ENCODE measurements around the gene ABCB8.

Gene ABCB8

DNA sequence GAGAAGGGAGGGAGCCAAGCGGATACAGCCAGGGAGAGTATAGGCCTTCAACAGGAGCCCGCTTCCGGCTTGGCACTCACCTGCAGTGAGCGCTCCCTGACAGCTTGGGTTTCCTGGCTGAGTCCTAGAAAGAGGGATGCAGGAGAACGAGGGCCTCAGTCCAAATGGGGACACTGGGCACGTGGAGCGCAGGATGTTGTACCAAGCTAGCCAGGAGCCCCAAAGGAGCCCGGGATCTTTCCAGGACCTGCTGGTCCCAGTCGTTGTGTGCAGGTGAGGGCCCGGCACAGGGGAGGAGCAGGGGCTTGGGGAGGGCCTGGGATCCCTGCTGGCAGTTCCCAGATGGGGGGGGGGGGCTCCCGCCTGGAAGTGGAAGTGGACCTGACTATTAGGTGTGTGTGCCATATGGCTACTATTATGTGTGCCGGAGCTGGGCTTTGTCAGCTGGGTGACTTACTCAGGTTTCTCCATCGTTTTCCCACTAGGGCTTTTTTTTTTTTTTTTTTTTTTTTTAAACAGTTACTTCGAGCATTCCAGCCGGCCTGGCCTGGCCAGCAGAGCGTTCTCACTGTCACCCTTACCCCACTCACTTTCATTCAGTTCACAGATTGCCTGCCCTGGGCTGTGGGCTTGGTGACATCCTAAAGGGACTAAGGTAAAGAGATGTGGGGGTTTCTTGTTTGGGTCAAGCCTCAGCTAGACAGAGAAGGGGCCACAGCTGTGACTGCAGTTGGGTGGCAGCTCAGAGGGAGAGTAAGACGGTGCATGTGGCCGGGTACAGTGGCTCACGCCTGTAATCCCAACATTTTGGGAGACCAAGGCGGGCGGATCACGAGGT lies 61.9 kb downstream of the ABCB8 start:
- no peak for DNase-seq (ENCODE audit: low spot score)
- ChIA-PET POLR2A (ENCODE audit: low non-redundant PET) (no interaction called here), CTCF (interaction anchor here (0.6 to 3.7 kb wide), 7 partner anchors 18 to 181 kb away, joined by 3 to 17 read pairs (median 3); no protein-coding TSS in a partner anchor)
- peak overlapping the region; percentile 90 for H3K27ac ChIP-seq
- TF ChIP-seq, protein P1, sequence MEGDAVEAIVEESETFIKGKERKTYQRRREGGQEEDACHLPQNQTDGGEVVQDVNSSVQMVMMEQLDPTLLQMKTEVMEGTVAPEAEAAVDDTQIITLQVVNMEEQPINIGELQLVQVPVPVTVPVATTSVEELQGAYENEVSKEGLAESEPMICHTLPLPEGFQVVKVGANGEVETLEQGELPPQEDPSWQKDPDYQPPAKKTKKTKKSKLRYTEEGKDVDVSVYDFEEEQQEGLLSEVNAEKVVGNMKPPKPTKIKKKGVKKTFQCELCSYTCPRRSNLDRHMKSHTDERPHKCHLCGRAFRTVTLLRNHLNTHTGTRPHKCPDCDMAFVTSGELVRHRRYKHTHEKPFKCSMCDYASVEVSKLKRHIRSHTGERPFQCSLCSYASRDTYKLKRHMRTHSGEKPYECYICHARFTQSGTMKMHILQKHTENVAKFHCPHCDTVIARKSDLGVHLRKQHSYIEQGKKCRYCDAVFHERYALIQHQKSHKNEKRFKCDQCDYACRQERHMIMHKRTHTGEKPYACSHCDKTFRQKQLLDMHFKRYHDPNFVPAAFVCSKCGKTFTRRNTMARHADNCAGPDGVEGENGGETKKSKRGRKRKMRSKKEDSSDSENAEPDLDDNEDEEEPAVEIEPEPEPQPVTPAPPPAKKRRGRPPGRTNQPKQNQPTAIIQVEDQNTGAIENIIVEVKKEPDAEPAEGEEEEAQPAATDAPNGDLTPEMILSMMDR (conservative IDR thresholded peaks at IDR 0.05; ENCODE audit: low read depth) = no peak

DNA sequence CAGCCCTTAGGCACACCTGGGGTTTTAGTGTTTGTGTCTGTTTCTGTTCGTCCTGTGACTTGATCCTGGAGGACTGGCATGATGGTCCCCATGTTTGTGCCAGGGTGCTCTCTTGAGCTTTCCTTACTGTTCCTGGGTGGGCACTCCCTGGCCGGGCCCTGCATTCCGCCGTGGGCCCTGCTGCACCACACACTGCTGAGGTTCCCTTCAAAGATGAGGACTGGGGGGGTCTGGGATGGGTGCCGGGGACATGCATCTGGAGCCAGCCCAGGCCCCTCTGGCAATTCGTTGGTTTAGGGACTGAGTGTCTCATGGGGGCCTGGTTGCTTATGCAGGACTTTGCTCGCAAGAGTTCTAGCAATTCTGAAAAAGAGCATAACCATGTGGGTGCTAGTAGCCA lies 62.8 kb downstream of the ABCB8 start:
- CTCF ChIA-PET = interaction anchor here (1.0 kb wide), 1 partner anchor 82 kb away, joined by 3 read pairs; no protein-coding TSS in a partner anchor
- POLR2A ChIA-PET (ENCODE audit: low non-redundant PET) = no interaction called here
- DNase-seq (ENCODE audit: low spot score) = no peak
- peak overlapping the region; percentile 90; the same call in 1 of the 2 replicates for H3K27ac ChIP-seq
- TF ChIP-seq, protein P1 (conservative IDR thresholded peaks at IDR 0.05; ENCODE audit: low read depth) = no peak

DNA sequence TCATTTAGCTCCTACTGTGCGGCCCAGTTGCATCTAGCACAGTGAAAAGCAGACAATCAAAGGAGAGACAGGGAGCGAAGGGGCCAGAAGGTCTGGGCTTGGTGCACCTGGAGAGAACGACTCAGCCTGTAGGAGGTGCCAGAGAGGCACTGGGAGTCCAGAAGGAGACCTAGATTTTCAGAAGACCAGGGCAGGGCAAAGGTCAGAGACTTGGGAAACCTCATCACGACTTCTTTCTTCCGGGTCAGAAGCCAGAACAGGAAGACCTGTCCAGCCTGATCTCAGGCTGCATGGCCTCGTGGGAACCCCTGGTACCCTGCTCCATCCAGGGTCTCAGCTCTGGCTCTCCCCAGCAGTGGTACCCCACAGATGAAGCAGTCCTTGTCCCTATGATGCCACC lies 63.2 kb downstream of the ABCB8 start:
- H3K27ac ChIP-seq = peak overlapping the region; percentile 90; the same call in 1 of the 2 replicates
- ChIA-PET POLR2A (ENCODE audit: low non-redundant PET) (no interaction called here), CTCF (no interaction called here)
- TF ChIP-seq, protein P1 (conservative IDR thresholded peaks at IDR 0.05; ENCODE audit: low read depth) = peak; percentile 47
- DNase-seq (ENCODE audit: low spot score) = no peak

DNA sequence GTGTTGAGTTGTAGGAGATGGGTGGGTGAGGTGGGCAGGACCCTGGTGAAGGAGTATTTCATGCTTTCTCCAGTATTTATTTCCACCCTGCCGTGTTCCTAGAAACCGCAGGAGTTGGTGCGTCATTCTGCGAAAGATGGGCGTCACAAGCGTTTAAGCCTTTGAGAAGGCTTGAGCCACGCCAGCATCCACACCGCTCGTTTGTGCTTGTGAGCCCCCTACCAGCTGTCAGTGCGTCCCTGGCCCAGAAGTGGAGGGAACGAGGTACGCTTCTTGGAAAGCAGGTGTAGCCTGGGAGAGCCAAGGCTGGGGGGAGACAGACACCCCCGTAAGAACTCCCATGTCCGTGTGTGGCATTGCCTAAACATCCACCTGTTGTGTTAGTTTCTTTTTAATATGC lies 63.7 kb downstream of the ABCB8 start:
- POLR2A ChIA-PET (ENCODE audit: low non-redundant PET) = no interaction called here

DNA sequence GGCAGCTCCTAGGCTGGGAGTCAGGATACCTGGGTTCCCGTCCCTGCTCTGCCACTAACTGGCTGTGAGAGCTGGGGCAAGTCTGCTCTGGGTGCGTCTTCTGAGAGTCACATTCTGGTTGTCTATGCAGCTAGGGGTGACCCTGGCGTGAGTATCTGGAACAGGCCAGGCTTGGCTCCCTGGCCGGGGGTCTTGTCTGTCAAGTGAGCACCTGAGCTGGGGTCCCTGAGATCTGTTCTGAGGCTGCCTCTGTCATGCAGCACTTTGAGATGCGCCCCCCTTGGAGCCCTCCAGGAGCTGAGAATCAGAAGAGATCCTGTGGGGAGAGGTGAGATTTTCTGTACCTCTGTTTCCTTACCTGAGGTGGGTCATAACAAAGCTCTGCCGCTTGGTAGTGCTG lies 65.5 kb downstream of the ABCB8 start:
- H3K27ac ChIP-seq = no peak overlapping the region
- ChIA-PET CTCF (no interaction called here), POLR2A (ENCODE audit: low non-redundant PET) (no interaction called here)
- DNase-seq (ENCODE audit: low spot score) = no peak
- TF ChIP-seq, protein P1 (conservative IDR thresholded peaks at IDR 0.05; ENCODE audit: low read depth) = no peak

More for the DNA sequence above, 63.7 kb downstream of the ABCB8 start:
- CTCF ChIA-PET = no interaction called here
- DNase-seq (ENCODE audit: low spot score) = no peak
- TF ChIP-seq, protein P1 (conservative IDR thresholded peaks at IDR 0.05; ENCODE audit: low read depth) = no peak
- H3K27ac ChIP-seq = peak overlapping the region; percentile 22

DNA sequence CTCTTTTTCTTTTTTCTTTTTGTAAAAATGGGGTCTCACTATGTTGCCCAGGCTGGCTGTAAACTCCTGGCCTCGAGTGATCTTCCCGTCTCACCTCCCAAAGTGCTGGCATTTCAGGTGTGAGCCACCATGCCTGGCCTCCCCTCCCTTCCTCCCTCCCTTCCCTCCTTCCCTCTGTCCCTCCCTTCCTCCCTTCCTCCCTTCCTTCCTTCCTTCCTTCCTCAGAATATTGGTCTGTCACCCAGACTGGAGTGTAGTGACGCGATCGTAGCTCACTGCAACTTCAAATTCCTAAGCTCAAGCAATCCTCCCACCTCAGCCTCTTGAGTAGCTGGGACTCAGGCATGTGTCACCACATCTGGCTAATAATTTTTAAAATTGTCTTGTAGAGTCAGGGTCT lies 66.4 kb downstream of the ABCB8 start:
- DNase-seq (ENCODE audit: low spot score) = no peak
- TF ChIP-seq, protein P1 (conservative IDR thresholded peaks at IDR 0.05; ENCODE audit: low read depth) = no peak
- CTCF ChIA-PET = no interaction called here
- POLR2A ChIA-PET (ENCODE audit: low non-redundant PET) = interaction anchor here (0.6 kb wide), 1 partner anchor 440 kb away, joined by 5 read pairs; no protein-coding TSS in a partner anchor
- H3K27ac ChIP-seq = peak overlapping the region; percentile 49
